DND-41 (cell line): ENCODE data around the gene UBE2D3.
"Not testable (repeated sequence)": the region's sequence is repeated elsewhere in the genome, so short reads cannot be mapped to it uniquely, and the experiment has no call there.

Experiments used
- CTCF ChIP-seq: IDR thresholded peaks from 2 replicates; pipeline ENCODE4 v1.5.1; 2012; ENCODE audit warnings: borderline replicate concordance, low read length, moderate library complexity, mild to moderate bottlenecking; ENCODE audit not compliant: poor library complexity, severe bottlenecking; ENCODE audit errors: extremely low read depth
- EZH2 ChIP-seq: IDR thresholded peaks from 3 replicates; pipeline ENCODE4 v1.6.1; 2012; ENCODE audit warnings: borderline replicate concordance, low read depth, mild to moderate bottlenecking, moderate library complexity, low read length, inconsistent platforms; ENCODE audit not compliant: severe bottlenecking

- not testable (repeated sequence) for TF ChIP-seq CTCF, EZH2
Observed at GRCh38 chr4:102865327-102865726, 38.0 kb upstream of the UBE2D3 start.
